ENCODE measurements around the gene WDR45B. TPM values are rescaled to one million over a fixed set of nuclear protein-coding genes. Genes with fewer than 3 reads are reported as not detected.

WDR45B gene
- total RNA-seq, 1 experiment from 2014 or later: 84.9 TPM

- BruUV-seq (replicated peaks): no TSS peak
- H4K20me1 ChIP-seq (ENCODE audit: insufficient read depth): no peaks in the 10 kb centered on the region; the same call in 1 of the 2 replicates
- POLR2A ChIA-PET (ENCODE audit: unreplicated experiment): interaction anchor here (0.7 kb wide), 1 partner anchor 1551 kb away, joined by 32 read pairs; no protein-coding TSS in a partner anchor
Measured at GRCh38 chr17:82633343-82633742, 14.9 kb downstream of the WDR45B start.

DNA sequence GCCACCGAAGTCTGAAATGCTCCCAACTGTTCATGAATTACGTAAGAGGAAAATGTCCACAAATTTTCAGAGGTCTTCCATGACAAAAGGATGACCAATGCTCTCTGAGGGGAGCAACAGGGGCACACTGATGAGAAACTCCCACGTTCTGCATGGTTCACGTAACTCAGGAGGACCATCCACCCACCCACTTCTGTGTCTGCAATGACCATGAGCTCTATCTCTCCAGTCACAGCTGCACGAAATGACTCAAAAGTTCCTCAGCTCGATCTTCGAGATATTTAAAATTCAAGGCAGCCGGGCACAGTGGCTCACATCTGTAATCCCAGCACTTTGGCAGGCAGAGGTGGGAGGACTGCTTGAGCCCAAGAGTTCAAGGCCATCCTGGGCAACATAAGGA, 15.8 kb downstream of the WDR45B start:
- ChIA-PET CTCF (interaction anchor here (0.5 kb wide), 1 partner anchor 68 kb away, joined by 4 read pairs; no protein-coding TSS in a partner anchor), POLR2A (ENCODE audit: unreplicated experiment) (no interaction called here)
- H3K79me2 ChIP-seq (ENCODE audit: low read depth): peaks cover 37% of the 10 kb centered on the region
- H3K4me3 ChIP-seq: no peak overlapping the region
- no peak overlapping the region for H2AFZ ChIP-seq
- no TSS peak for BruUV-seq (replicated peaks)
- intact Hi-C loops (cut with micrococcal nuclease; ENCODE audit: unreplicated experiment): no loop called here
- no peak overlapping the region for H3K4me2 ChIP-seq
- no peak overlapping the region for H3K27ac ChIP-seq
- H4K20me1 ChIP-seq (ENCODE audit: insufficient read depth): no peaks in the 10 kb centered on the region; the same call in 1 of the 2 replicates
- H3K9me2 ChIP-seq (ENCODE audit: insufficient read depth): no peaks in the 10 kb centered on the region
- no peak for DNase-seq
- no peaks in the 10 kb centered on the region for H3K4me1 ChIP-seq (replicated peaks; ENCODE audit: insufficient read depth)
- H3K9me3 ChIP-seq (ENCODE audit: insufficient read depth, low read depth): peaks cover 6% of the 10 kb centered on the region; the same call in 1 of the 2 replicates
- peaks cover 6% of the 10 kb centered on the region; the same call in 1 of the 2 replicates for H3F3A ChIP-seq (ENCODE audit: insufficient read depth, low read depth)
- H3K27me3 ChIP-seq (ENCODE audit: insufficient read depth, low read depth): no peaks in the 10 kb centered on the region
- no peak for TF ChIP-seq EZH2 (IDR thresholded peaks at IDR 0.05; ENCODE audit: low read depth)
- TF ChIP-seq, protein P1, sequence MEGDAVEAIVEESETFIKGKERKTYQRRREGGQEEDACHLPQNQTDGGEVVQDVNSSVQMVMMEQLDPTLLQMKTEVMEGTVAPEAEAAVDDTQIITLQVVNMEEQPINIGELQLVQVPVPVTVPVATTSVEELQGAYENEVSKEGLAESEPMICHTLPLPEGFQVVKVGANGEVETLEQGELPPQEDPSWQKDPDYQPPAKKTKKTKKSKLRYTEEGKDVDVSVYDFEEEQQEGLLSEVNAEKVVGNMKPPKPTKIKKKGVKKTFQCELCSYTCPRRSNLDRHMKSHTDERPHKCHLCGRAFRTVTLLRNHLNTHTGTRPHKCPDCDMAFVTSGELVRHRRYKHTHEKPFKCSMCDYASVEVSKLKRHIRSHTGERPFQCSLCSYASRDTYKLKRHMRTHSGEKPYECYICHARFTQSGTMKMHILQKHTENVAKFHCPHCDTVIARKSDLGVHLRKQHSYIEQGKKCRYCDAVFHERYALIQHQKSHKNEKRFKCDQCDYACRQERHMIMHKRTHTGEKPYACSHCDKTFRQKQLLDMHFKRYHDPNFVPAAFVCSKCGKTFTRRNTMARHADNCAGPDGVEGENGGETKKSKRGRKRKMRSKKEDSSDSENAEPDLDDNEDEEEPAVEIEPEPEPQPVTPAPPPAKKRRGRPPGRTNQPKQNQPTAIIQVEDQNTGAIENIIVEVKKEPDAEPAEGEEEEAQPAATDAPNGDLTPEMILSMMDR (conservative IDR thresholded peaks at IDR 0.05): no peak
- H3K36me3 ChIP-seq (ENCODE audit: low read depth): 0 out of 2 replicates have a peak, but pooled peaks cover 3% of the 10 kb centered on the region

More at GRCh38 chr17:82633343-82633742, 14.9 kb downstream of the WDR45B start:
- DNase-seq: no peak
- H3K4me3 ChIP-seq: no peak overlapping the region
- H3K27ac ChIP-seq: no peak overlapping the region
- intact Hi-C loops (cut with micrococcal nuclease; ENCODE audit: unreplicated experiment): no loop called here
- H3K9me3 ChIP-seq (ENCODE audit: insufficient read depth, low read depth): peaks cover 8% of the 10 kb centered on the region; the same call in 1 of the 2 replicates
- no peak overlapping the region for H2AFZ ChIP-seq
- H3F3A ChIP-seq (ENCODE audit: insufficient read depth, low read depth): peaks cover 7% of the 10 kb centered on the region; the same call in 1 of the 2 replicates
- no peaks in the 10 kb centered on the region for H3K9me2 ChIP-seq (ENCODE audit: insufficient read depth)
- no peaks in the 10 kb centered on the region for H3K4me1 ChIP-seq (replicated peaks; ENCODE audit: insufficient read depth)
- no peak for TF ChIP-seq EZH2 (IDR thresholded peaks at IDR 0.05; ENCODE audit: low read depth)
- TF ChIP-seq, protein P1 (conservative IDR thresholded peaks at IDR 0.05): no peak
- H3K79me2 ChIP-seq (ENCODE audit: low read depth): peaks cover 42% of the 10 kb centered on the region
- no peaks in the 10 kb centered on the region for H3K27me3 ChIP-seq (ENCODE audit: insufficient read depth, low read depth)
- 0 out of 2 replicates have a peak, but pooled peaks cover 3% of the 10 kb centered on the region for H3K36me3 ChIP-seq (ENCODE audit: low read depth)
- CTCF ChIA-PET: no interaction called here
- H3K4me2 ChIP-seq: no peak overlapping the region

DNA sequence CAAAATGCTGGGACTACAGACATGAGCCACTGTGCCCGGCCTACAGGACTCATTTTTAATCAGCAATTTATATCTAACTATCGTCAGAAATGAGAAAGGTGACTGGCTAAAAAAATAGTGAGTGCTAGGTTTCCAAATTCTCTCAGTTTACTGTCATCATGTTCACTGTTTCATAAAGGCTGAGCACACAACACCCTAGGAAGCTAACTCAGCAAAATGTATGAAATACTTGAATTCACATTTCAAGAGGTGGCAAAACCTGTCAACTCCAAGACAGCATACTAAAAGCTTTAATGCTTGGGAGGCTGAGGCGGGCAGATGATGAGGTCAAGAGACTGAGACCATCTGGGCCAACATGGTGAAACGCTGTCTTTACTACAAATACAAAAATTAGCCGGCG, 16.7 kb downstream of the WDR45B start:
- ChIA-PET CTCF (no interaction called here), POLR2A (ENCODE audit: unreplicated experiment) (interaction anchor here (0.7 kb wide), 1 partner anchor 22 kb away, joined by 5 read pairs; no protein-coding TSS in a partner anchor)
- Histone ChIP-seq H3K79me2 (ENCODE audit: low read depth) (peaks cover 30% of the 10 kb centered on the region), H3K27me3 (ENCODE audit: insufficient read depth, low read depth) (no peaks in the 10 kb centered on the region), H2AFZ (no peak overlapping the region), H3K9me2 (ENCODE audit: insufficient read depth) (no peaks in the 10 kb centered on the region), H3K4me3 (no peak overlapping the region), H3K4me2 (no peak overlapping the region), H3K9me3 (ENCODE audit: insufficient read depth, low read depth) (no peaks in the 10 kb centered on the region), H3K27ac (no peak overlapping the region), H3K4me1 (replicated peaks; ENCODE audit: insufficient read depth) (no peaks in the 10 kb centered on the region), H4K20me1 (ENCODE audit: insufficient read depth) (peaks cover 5% of the 10 kb centered on the region), H3F3A (ENCODE audit: insufficient read depth, low read depth) (no peaks in the 10 kb centered on the region), H3K36me3 (ENCODE audit: low read depth) (0 out of 2 replicates have a peak, but pooled peaks cover 3% of the 10 kb centered on the region)
- no TSS peak for BruUV-seq (replicated peaks)
- intact Hi-C loops (cut with micrococcal nuclease; ENCODE audit: unreplicated experiment): no loop called here
- TF ChIP-seq EZH2 (IDR thresholded peaks at IDR 0.05; ENCODE audit: low read depth): no peak
- DNase-seq: no peak

Measured in PC-9 (cell line).